Parathyroid adenoma (tissue), 2 donors: ENCODE measurements around the gene UBQLN1.
A peak's percentile ranks its signal among the peaks of the same experiment; 100 is the strongest.

Source experiments
- H2AFZ ChIP-seq: fragments of 300-600 bp; sonication (generic); one replicate; pipeline ENCODE4 v1.7.0; 2017; ENCODE audit warnings: antibody characterized with exemption, mild to moderate bottlenecking
- H3K27ac ChIP-seq: fragments of 300-600 bp; sonication (generic); one replicate; pipeline ENCODE4 v1.7.0; 2017
- H3K27me3 ChIP-seq: fragments of 300-600 bp; sonication (generic); one replicate; pipeline ENCODE4 v1.7.0; 2017; ENCODE audit warnings: low read length; ENCODE audit not compliant: control insufficient read depth, insufficient read depth
- H3K36me3 ChIP-seq: fragments of 300-600 bp; sonication (generic); one replicate; pipeline ENCODE4 v1.7.0; 2017; ENCODE audit warnings: low read length; ENCODE audit not compliant: control insufficient read depth, insufficient read depth
- H3K4me1 ChIP-seq: fragments of 300-600 bp; sonication (generic); one replicate; pipeline ENCODE4 v1.7.0; 2017; ENCODE audit warnings: control low read depth
- H3K4me2 ChIP-seq: fragments of 300-600 bp; sonication (generic); one replicate; pipeline ENCODE4 v1.7.0; 2017; ENCODE audit warnings: low read length
- H3K4me3 ChIP-seq: fragments of 300-600 bp; sonication (generic); one replicate; pipeline ENCODE4 v1.7.0; 2017; ENCODE audit warnings: low read depth, low read length
- H3K79me2 ChIP-seq: fragments of 300-600 bp; sonication (generic); one replicate; pipeline ENCODE4 v1.7.0; 2017; ENCODE audit warnings: control low read depth
- H3K9ac ChIP-seq: fragments of 300-600 bp; sonication (generic); one replicate; pipeline ENCODE4 v1.7.0; 2017; ENCODE audit warnings: mild to moderate bottlenecking
- H3K9me3 ChIP-seq: fragments of 300-600 bp; sonication (generic); one replicate; pipeline ENCODE4 v1.7.0; 2017; ENCODE audit warnings: low read length; ENCODE audit not compliant: control insufficient read depth
- TF ChIP-seq, protein P1 (sequence below): fragments of 300-600 bp; sonication (generic); IDR thresholded peaks from one replicate; pipeline ENCODE4 v1.7.0; 2017; ENCODE audit warnings: antibody characterized with exemption, mild to moderate bottlenecking
- donor health status: primary hyperparathyroidism.

The UBQLN1 gene

DNA sequence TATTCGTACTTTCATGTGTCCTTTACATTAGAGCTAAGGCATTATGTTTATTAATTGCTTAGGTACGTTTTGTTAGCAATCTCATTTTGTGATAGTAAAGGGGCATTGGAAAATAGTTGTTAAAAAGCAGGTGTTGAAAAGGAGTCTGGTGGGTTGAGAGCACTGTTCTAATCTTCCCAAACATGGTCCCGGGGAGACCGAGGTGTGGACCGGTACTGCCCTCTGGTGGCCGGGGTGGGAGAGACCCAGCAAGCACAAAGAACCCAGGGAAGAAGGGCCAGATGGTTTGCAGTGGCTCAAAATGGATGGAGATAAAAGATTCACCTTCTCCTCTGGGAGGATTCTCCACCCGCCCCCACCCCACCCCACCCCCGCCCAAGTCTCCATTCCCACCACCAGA lies 58.7 kb downstream of the UBQLN1 start:
- no peak overlapping the region for H2AFZ ChIP-seq
- no peaks in the 10 kb centered on the region for H3K36me3 ChIP-seq
- no peak overlapping the region for H3K4me3 ChIP-seq
- H3K4me2 ChIP-seq, result no peak overlapping the region
- no peaks in the 10 kb centered on the region for H3K27me3 ChIP-seq
- no peaks in the 10 kb centered on the region for H3K79me2 ChIP-seq
- no peaks in the 10 kb centered on the region for H3K9me3 ChIP-seq
- no peak overlapping the region for H3K9ac ChIP-seq
- TF ChIP-seq, protein P1, sequence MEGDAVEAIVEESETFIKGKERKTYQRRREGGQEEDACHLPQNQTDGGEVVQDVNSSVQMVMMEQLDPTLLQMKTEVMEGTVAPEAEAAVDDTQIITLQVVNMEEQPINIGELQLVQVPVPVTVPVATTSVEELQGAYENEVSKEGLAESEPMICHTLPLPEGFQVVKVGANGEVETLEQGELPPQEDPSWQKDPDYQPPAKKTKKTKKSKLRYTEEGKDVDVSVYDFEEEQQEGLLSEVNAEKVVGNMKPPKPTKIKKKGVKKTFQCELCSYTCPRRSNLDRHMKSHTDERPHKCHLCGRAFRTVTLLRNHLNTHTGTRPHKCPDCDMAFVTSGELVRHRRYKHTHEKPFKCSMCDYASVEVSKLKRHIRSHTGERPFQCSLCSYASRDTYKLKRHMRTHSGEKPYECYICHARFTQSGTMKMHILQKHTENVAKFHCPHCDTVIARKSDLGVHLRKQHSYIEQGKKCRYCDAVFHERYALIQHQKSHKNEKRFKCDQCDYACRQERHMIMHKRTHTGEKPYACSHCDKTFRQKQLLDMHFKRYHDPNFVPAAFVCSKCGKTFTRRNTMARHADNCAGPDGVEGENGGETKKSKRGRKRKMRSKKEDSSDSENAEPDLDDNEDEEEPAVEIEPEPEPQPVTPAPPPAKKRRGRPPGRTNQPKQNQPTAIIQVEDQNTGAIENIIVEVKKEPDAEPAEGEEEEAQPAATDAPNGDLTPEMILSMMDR, result peak; percentile 66
- no peak overlapping the region for H3K27ac ChIP-seq
- peaks cover 12% of the 10 kb centered on the region for H3K4me1 ChIP-seq

DNA sequence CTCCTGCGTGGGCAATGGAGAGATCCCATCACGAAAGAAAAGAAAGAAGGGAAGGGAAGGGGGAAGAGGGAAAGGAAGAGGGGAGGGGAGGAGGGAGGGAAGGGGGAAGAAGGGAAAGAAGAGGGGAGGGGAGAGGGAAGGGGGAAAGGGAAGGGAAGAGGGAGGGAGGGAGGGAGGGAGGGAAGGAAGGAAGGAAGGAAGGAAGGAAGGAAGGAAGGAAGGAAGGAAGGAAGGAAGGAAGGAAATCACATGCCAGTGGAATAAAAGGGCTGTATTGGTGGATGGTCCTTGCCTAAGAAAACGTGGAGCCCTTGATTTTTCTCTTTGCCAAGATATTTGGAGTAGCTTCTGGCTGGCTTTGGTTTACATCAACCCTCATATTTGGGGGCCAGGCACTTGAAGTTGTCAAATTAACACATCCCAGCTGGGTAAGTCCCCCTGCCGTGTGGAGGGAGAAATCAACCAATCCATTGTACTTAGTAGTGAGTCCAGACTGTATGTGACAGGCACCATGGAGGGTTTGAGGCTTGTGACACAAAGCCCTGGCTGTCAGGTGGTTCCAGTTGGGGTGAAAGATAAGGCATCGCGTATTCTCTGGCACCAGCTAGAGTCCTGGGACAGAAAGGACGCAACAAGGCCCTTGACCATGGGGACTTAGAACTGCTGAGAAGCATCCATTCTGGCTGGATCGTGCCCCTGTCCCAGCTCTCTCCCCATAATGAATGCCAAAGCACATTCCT lies 61.1 kb downstream of the UBQLN1 start:
- H2AFZ ChIP-seq, result no peak overlapping the region
- H3K4me3 ChIP-seq, result no peak overlapping the region
- H3K9ac ChIP-seq, result no peak overlapping the region
- H3K4me1 ChIP-seq, result peaks cover 14% of the 10 kb centered on the region
- no peaks in the 10 kb centered on the region for H3K79me2 ChIP-seq
- H3K36me3 ChIP-seq, result no peaks in the 10 kb centered on the region
- no peaks in the 10 kb centered on the region for H3K9me3 ChIP-seq
- H3K27ac ChIP-seq, result no peak overlapping the region
- H3K4me2 ChIP-seq, result peak overlapping the region; percentile 1
- TF ChIP-seq, protein P1, result no peak
- H3K27me3 ChIP-seq, result no peaks in the 10 kb centered on the region

DNA sequence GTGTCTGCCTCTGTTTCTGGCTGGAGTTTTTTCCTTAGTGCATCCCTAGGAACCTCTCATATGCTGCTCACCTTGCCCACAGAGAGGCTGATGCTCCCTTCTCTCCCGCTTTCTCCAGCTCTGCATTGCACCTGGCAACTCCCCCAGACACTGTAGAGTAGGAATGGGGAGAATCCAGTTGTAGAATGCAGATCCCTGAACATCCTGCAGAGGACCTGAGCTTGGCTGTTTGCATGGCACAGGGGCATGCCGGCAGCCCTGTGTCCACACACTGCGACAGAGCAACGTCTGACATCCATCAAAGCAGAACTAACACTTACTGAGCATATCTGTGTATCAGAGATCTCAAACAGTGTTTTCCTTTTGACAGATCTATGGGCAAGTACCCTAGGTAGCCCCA lies 65.0 kb downstream of the UBQLN1 start:
- Histone ChIP-seq H3K36me3 (no peaks in the 10 kb centered on the region), H3K27me3 (no peaks in the 10 kb centered on the region), H2AFZ (no peak overlapping the region), H3K4me2 (no peak overlapping the region), H3K9ac (no peak overlapping the region), H3K4me3 (no peak overlapping the region), H3K9me3 (no peaks in the 10 kb centered on the region), H3K4me1 (peaks cover 8% of the 10 kb centered on the region), H3K79me2 (no peaks in the 10 kb centered on the region), H3K27ac (no peak overlapping the region)
- TF ChIP-seq, protein P1, result no peak

GRCh38 chr9:83639266-83639665 lies 68.5 kb downstream of the UBQLN1 start:
- Histone ChIP-seq H3K79me2 (no peaks in the 10 kb centered on the region), H3K27ac (no peak overlapping the region), H3K4me2 (no peak overlapping the region), H3K9ac (no peak overlapping the region), H3K9me3 (no peaks in the 10 kb centered on the region), H3K4me1 (peaks cover 2% of the 10 kb centered on the region), H3K4me3 (no peak overlapping the region), H3K36me3 (no peaks in the 10 kb centered on the region), H2AFZ (no peak overlapping the region), H3K27me3 (no peaks in the 10 kb centered on the region)
- TF ChIP-seq, protein P1, result no peak

- TF ChIP-seq, protein P1, result no peak
- Histone ChIP-seq H2AFZ (no peak overlapping the region), H3K9ac (no peak overlapping the region), H3K36me3 (no peaks in the 10 kb centered on the region), H3K4me2 (no peak overlapping the region), H3K27me3 (no peaks in the 10 kb centered on the region), H3K9me3 (no peaks in the 10 kb centered on the region), H3K79me2 (no peaks in the 10 kb centered on the region), H3K27ac (no peak overlapping the region), H3K4me3 (no peak overlapping the region), H3K4me1 (no peaks in the 10 kb centered on the region)
Observed at GRCh38 chr9:83637389-83637788, 70.4 kb downstream of the UBQLN1 start.
